H1 (cell line): Measurements from ENCODE around the gene ERO1B. TPM values are rescaled to one million over a fixed set of nuclear protein-coding genes. Genes with fewer than 3 reads are reported as not detected.

ENCODE experiments used
- CTCF ChIA-PET: fragments of 300-600 bp; sonication (Branson Sonifier 250); formaldehyde crosslinking; loops from one replicate; lab custom pipeline; 2021; ENCODE audit not compliant: partially characterized antibody; lab: Charles Lee
- POLR2A ChIA-PET: fragments of 300-600 bp; sonication (Branson Sonifier 250); formaldehyde crosslinking; loops from one replicate; lab custom pipeline; 2021; ENCODE audit warnings: inconsistent platforms; ENCODE audit not compliant: partially characterized antibody; lab: Charles Lee
- DNase-seq, 2 experiments: peaks; one replicate each; pipeline versions ENCODE4 v3.0.0 to v3.0.0-alpha.2; 2010 to 2022; ENCODE audit warnings: low spot score in 2 of 2, low read depth in 1 of 2, mixed read lengths in 1 of 2
- FAIRE-seq: peaks from 2 replicates; lab custom pipeline; 2011; peaks lifted over from hg19 to GRCh38; lab: Jason Lieb, UNC
- H2AFZ ChIP-seq: 2 replicates; pipeline ENCODE4 v1.8.1; 2012; ENCODE audit warnings: low read length, inconsistent platforms
- H2AK5ac ChIP-seq: 2 replicates; pipeline ENCODE4 v1.6.1; 2013; ENCODE audit warnings: low read depth, low read length
- H2BK120ac ChIP-seq: replicated peaks from 2 replicates; pipeline ENCODE3; 2013; ENCODE audit warnings: low read depth, low read length, inconsistent platforms
- H2BK12ac ChIP-seq: 2 replicates; pipeline ENCODE4 v1.6.1; 2013; ENCODE audit warnings: low read depth, low read length
- H2BK15ac ChIP-seq: 2 replicates; pipeline ENCODE4 v1.6.1; 2013; ENCODE audit warnings: low read length
- H2BK20ac ChIP-seq: 2 replicates; pipeline ENCODE4 v1.6.1; 2013; ENCODE audit warnings: low read length
- H2BK5ac ChIP-seq: 2 replicates; pipeline ENCODE4 v1.6.1; 2013; ENCODE audit warnings: low read depth, low read length
- H3K14ac ChIP-seq: 2 replicates; pipeline ENCODE4 v1.6.1; 2013; ENCODE audit warnings: inconsistent platforms; ENCODE audit not compliant: insufficient read length
- H3K18ac ChIP-seq: 2 replicates; pipeline ENCODE4 v1.6.1; 2013; ENCODE audit warnings: low read length; ENCODE audit errors: extremely low read depth
- H3K23ac ChIP-seq: 2 replicates; pipeline ENCODE4 v1.6.1; 2013; ENCODE audit warnings: inconsistent platforms; ENCODE audit not compliant: insufficient read length
- H3K23me2 ChIP-seq: 2 replicates; pipeline ENCODE4 v1.6.1; 2013; ENCODE audit warnings: low read depth, low read length
- H3K27ac ChIP-seq: 2 replicates; pipeline ENCODE4 v1.6.1; 2011; ENCODE audit warnings: low read depth, low read length, inconsistent platforms
- H3K27me3 ChIP-seq, 4 experiments: replicated peaks in 1 of 4; 1 replicate in 1 of 4; 2 replicates in 3 of 4; pipeline versions ENCODE4 v1.6.1 to v1.8.1; 2011 to 2013; ENCODE audit warnings: low read length in 3 of 4, mild to moderate bottlenecking in 3 of 4, inconsistent platforms in 2 of 4, mixed read lengths in 2 of 4, moderate library complexity in 1 of 4; ENCODE audit not compliant: control insufficient read depth in 3 of 4, insufficient read depth in 3 of 4; ENCODE audit errors: extremely low read depth in 1 of 4
- H3K36me3 ChIP-seq, 4 experiments: 2 replicates each; pipeline versions ENCODE4 v1.6.1 to v1.8.1; 2011 to 2013; ENCODE audit warnings: mild to moderate bottlenecking in 4 of 4, low read length in 3 of 4, moderate library complexity in 2 of 4, control low read depth in 1 of 4, inconsistent platforms in 1 of 4; ENCODE audit not compliant: insufficient read depth in 4 of 4, control insufficient read depth in 2 of 4
- H3K4ac ChIP-seq: replicated peaks from 2 replicates; pipeline ENCODE3; 2013; ENCODE audit warnings: low read length, low read depth, mixed read lengths, inconsistent platforms; ENCODE audit not compliant: insufficient read length
- H3K4me1 ChIP-seq, 4 experiments: replicated peaks in 1 of 4; 1 replicate in 1 of 4; 2 replicates in 3 of 4; pipeline versions ENCODE4 v1.6.1 to v1.8.1; 2011 to 2013; ENCODE audit warnings: low read length in 3 of 4, inconsistent platforms in 2 of 4, mixed read lengths in 1 of 4; ENCODE audit not compliant: insufficient read depth in 4 of 4, control insufficient read depth in 3 of 4
- H3K4me2 ChIP-seq, 2 experiments: 2 replicates each; pipeline versions ENCODE4 v1.6.1 to v1.8.1; 2011 to 2013; ENCODE audit warnings: low read depth in 2 of 2, low read length in 2 of 2, control low read depth in 1 of 2, inconsistent platforms in 1 of 2, mild to moderate bottlenecking in 1 of 2; ENCODE audit not compliant: insufficient read depth in 1 of 2
- H3K4me3 ChIP-seq, 4 experiments: fragments of 200-600, 300-600 bp in 1 of 4; sonication (generic), shearing (Covaris generic), sonication (Bioruptor Twin) in 1 of 4; 2 replicates each; pipeline versions ENCODE4 v1.5.1 to v1.8.1; 2011 to 2016; ENCODE audit warnings: low read length in 4 of 4, low read depth in 3 of 4, control low read depth in 2 of 4, inconsistent platforms in 2 of 4, mild to moderate bottlenecking in 2 of 4, mixed read lengths in 1 of 4, moderate library complexity in 1 of 4; ENCODE audit not compliant: insufficient read depth in 2 of 4; ENCODE audit errors: extremely low read depth in 1 of 4
- H3K56ac ChIP-seq: replicated peaks from 2 replicates; pipeline ENCODE3; 2013; ENCODE audit warnings: low read depth, mild to moderate bottlenecking, mixed read lengths, low read length, inconsistent platforms; ENCODE audit not compliant: insufficient read length
- H3K79me1 ChIP-seq: 2 replicates; pipeline ENCODE4 v1.6.1; 2013; ENCODE audit warnings: low read depth, low read length, control low read depth
- H3K79me2 ChIP-seq, 2 experiments: 2 replicates each; pipeline versions ENCODE4 v1.6.1 to v1.8.1; 2012 to 2013; ENCODE audit warnings: low read length in 2 of 2, mild to moderate bottlenecking in 2 of 2, inconsistent platforms in 1 of 2; ENCODE audit not compliant: insufficient read depth in 2 of 2, control insufficient read depth in 1 of 2
- H3K9ac ChIP-seq, 4 experiments: replicated peaks in 1 of 4; 1 replicate in 1 of 4; 2 replicates in 3 of 4; pipeline versions ENCODE4 v1.6.1 to v1.8.1; 2011 to 2013; ENCODE audit warnings: low read depth in 3 of 4, low read length in 3 of 4, control low read depth in 2 of 4, mild to moderate bottlenecking in 2 of 4, moderate library complexity in 2 of 4, inconsistent platforms in 1 of 4; ENCODE audit errors: extremely low read depth in 1 of 4
- H3K9me3 ChIP-seq, 2 experiments: 2 replicates each; pipeline versions ENCODE4 v1.6.1 to v1.8.1; 2012 to 2013; ENCODE audit warnings: mild to moderate bottlenecking in 2 of 2, moderate library complexity in 2 of 2, control low read depth in 1 of 2, inconsistent platforms in 1 of 2, low read depth in 1 of 2, low read length in 1 of 2, mixed read lengths in 1 of 2; ENCODE audit not compliant: insufficient read depth in 2 of 2
- H4K20me1 ChIP-seq, 2 experiments: replicated peaks in 1 of 2; 2 replicates each; pipeline versions ENCODE3 to v1.8.1; 2011 to 2013; ENCODE audit warnings: inconsistent platforms in 2 of 2, low read length in 2 of 2, mild to moderate bottlenecking in 1 of 2; ENCODE audit not compliant: insufficient read depth in 2 of 2, control insufficient read depth in 1 of 2
- H4K5ac ChIP-seq: 2 replicates; pipeline ENCODE4 v1.6.1; 2013; ENCODE audit warnings: low read length, low read depth, mixed read lengths, inconsistent platforms; ENCODE audit not compliant: insufficient read length
- H4K8ac ChIP-seq: 2 replicates; pipeline ENCODE4 v1.8.0; 2013; ENCODE audit warnings: mild to moderate bottlenecking, moderate library complexity, low read length, inconsistent platforms; ENCODE audit not compliant: insufficient read depth; ENCODE audit errors: extremely low read depth
- H4K91ac ChIP-seq: replicated peaks from 2 replicates; pipeline ENCODE3; 2013; ENCODE audit warnings: low read length, mixed read lengths, inconsistent platforms; ENCODE audit not compliant: insufficient read length
- BRCA1 ChIP-seq: IDR thresholded peaks from 2 replicates; pipeline ENCODE4 v1.6.1; 2012; ENCODE audit warnings: low read depth, low read length, improper control_type of control experiment
- CTCF ChIP-seq, 3 experiments: IDR thresholded peaks; 1 replicate in 2 of 3; 2 replicates in 1 of 3; pipeline versions ENCODE4 v1.5.1 to v1.6.1; 2011; ENCODE audit warnings: low read length in 3 of 3, mild to moderate bottlenecking in 3 of 3, inconsistent platforms in 2 of 3, low read depth in 1 of 3, moderate library complexity in 1 of 3; ENCODE audit not compliant: insufficient read depth in 1 of 3; ENCODE audit errors: control extremely low read depth in 1 of 3
- JUND ChIP-seq: IDR thresholded peaks from 2 replicates; pipeline ENCODE4 v1.6.1; 2011; ENCODE audit warnings: mild to moderate bottlenecking, improper control_type of control experiment, low read length
- MAX ChIP-seq: IDR thresholded peaks from 2 replicates; pipeline ENCODE4 v1.6.1; 2012; ENCODE audit warnings: inconsistent platforms
- NANOG ChIP-seq: IDR thresholded peaks from 2 replicates; pipeline ENCODE4 v1.6.1; 2011; ENCODE audit warnings: low read length, low read depth, mild to moderate bottlenecking, inconsistent platforms; ENCODE audit not compliant: insufficient read depth, poor library complexity, severe bottlenecking
- POU5F1 ChIP-seq: IDR thresholded peaks from 2 replicates; pipeline ENCODE4 v1.6.1; 2011; ENCODE audit warnings: low read depth, mild to moderate bottlenecking, low read length, moderate library complexity
- RBBP5 ChIP-seq: IDR thresholded peaks from 2 replicates; pipeline ENCODE4 v1.7.1; 2012; ENCODE audit warnings: low read depth, mild to moderate bottlenecking, inconsistent platforms, low read length, moderate library complexity, borderline replicate concordance
- SAP30 ChIP-seq: fragments of 300-600 bp; sonication (generic); IDR thresholded peaks from 2 replicates; pipeline ENCODE4 v1.7.1; 2012; ENCODE audit warnings: low read length, moderate library complexity, mild to moderate bottlenecking, inconsistent platforms; ENCODE audit not compliant: insufficient read depth, insufficient replicate concordance
- SIX5 ChIP-seq: IDR thresholded peaks from 2 replicates; pipeline ENCODE4 v1.6.1; 2011; ENCODE audit warnings: mild to moderate bottlenecking, low read depth, low read length
- SRF ChIP-seq: IDR thresholded peaks from 2 replicates; pipeline ENCODE4 v1.6.1; 2011; ENCODE audit warnings: mild to moderate bottlenecking, low read depth, low read length, moderate library complexity
- polyA plus RNA-seq, 7 experiments: library from polyadenylated mRNA; depleted of rRNA in 3 of 7; stranded (reverse) in 5 of 7; unstranded in 2 of 7; fragments of >200 nt in 5 of 7; fragments of 200-250 nt in 2 of 7; gene quantifications; 1 replicate in 5 of 7; 2 replicates in 1 of 7; 4 replicates in 1 of 7; pipeline versions ENCODE4 v1.2.1 to v1.2.3, GENCODE V29; 2011 to 2013; ENCODE audit warnings: missing spikeins in 2 of 7, mixed read lengths in 2 of 7
- total RNA-seq: library from RNA; stranded (reverse); fragmentation: NEBNext Ultra II Directional; extraction: Animal tissue kit (Norgen Biotek cat#: 25700); gene quantifications from 2 replicates; pipeline ENCODE4 v1.2.1, GENCODE V29; 2021

ERO1B gene
- total and polyA plus RNA-seq, 2 of the 8 experiments (the other 6 are each of a cell fraction or from before 2014, with no cell fraction given), result 0.74 to 5.6 TPM

GRCh38 chr1:236209713-236210112 lies 72.0 kb downstream of the ERO1B start:
- Histone ChIP-seq H3K23ac (no peak overlapping the region), H3K56ac (no peak overlapping the region), H3K23me2 (no peaks in the 10 kb centered on the region), H4K8ac (no peak overlapping the region), H3K14ac (no peak overlapping the region), H3K27ac (no peak overlapping the region), H3K4me2 (no peak overlapping the region), H4K5ac (no peak overlapping the region), H3K27me3 (no peaks in the 10 kb centered on the region), H3K79me1 (no peaks in the 10 kb centered on the region), H4K20me1 (no peaks in the 10 kb centered on the region), H3K9me3 (no peaks in the 10 kb centered on the region), H2BK12ac (no peak overlapping the region), H2BK120ac (no peak overlapping the region), H2AK5ac (no peak overlapping the region), H2BK5ac (no peak overlapping the region), H3K9ac (no peak overlapping the region), H2AFZ (no peak overlapping the region), H4K91ac (no peak overlapping the region), H3K79me2 (no peaks in the 10 kb centered on the region), H3K4ac (no peak overlapping the region), H3K4me3 (no peak overlapping the region), H3K18ac (no peak overlapping the region), H2BK20ac (no peak overlapping the region), H3K4me1 (peaks cover 0 to 6% (median 2%) of the 10 kb centered on the region in 4 experiments; a peak in 1 of 7 replicates), H2BK15ac (no peak overlapping the region), H3K36me3 (no peaks in the 10 kb centered on the region; a peak in 1 of 8 replicates)
- CTCF ChIA-PET, result interaction anchor here (1.5 kb wide), 1 partner anchor 95 kb away, joined by 3 read pairs; no protein-coding TSS in a partner anchor
- FAIRE-seq (no peak), DNase-seq (no peak)
- POLR2A ChIA-PET, result no interaction called here
- TF ChIP-seq CTCF (IDR thresholded peaks at IDR 0.05; ENCODE audit: control extremely low read depth in 1 of 3, insufficient read depth in 1 of 3, low read depth in 1 of 3, low read length in 3 of 3) (no peak), MAX (no peak), NANOG (no peak), POU5F1 (no peak), RBBP5 (no peak), SRF (no peak), JUND (no peak), SAP30 (no peak), SIX5 (no peak), BRCA1 (no peak)
